ENCODE measurements around the gene RYR3.

GRCh38 chr15:33533197-33533596, 222.4 kb downstream of the RYR3 start:
- no peak for TF ChIP-seq CTCF (conservative IDR thresholded peaks at IDR 0.05; ENCODE audit: low read depth, low read length)
- no peak for TF ChIP-seq EZH2 (IDR thresholded peaks at IDR 0.05; ENCODE audit: low read length, unreplicated experiment)
